Jurkat, Clone E6-1 (cell line): Measurements from ENCODE around the gene NAA25.
"Not testable (repeated sequence)": the region's sequence is repeated elsewhere in the genome, so short reads cannot be mapped to it uniquely, and the experiment has no call there.

Experiments
- DNase-seq: peaks from one replicate; pipeline ENCODE4 v3.0.0-alpha.2; 2011; ENCODE audit warnings: low read depth, low spot score
- H3K4me3 ChIP-seq: 2 replicates; pipeline ENCODE4 v1.5.1; 2011; ENCODE audit warnings: mild to moderate bottlenecking, low read length, control low read depth, moderate library complexity

NAA25 gene

DNA sequence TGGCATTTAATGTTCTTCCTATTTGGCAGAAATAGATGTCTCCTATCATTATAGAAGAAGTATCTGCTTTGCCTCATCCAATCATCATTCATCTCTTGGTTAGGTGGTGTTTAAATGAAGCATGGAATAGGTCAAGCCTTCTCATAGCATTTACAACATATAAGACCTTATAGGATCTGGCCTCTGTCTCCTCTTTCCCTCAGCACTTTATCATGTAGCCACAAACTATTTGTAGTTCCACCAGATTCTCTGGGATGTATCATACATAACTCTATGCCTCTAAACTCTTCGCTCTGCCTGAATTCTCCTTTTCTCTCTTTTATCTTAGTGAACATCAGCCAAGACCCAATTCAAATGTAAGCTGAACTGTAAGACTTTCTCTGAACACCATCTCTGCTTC, 20.7 kb downstream of the NAA25 start:
- DNase-seq: no peak
- H3K4me3 ChIP-seq: no peak overlapping the region

DNA sequence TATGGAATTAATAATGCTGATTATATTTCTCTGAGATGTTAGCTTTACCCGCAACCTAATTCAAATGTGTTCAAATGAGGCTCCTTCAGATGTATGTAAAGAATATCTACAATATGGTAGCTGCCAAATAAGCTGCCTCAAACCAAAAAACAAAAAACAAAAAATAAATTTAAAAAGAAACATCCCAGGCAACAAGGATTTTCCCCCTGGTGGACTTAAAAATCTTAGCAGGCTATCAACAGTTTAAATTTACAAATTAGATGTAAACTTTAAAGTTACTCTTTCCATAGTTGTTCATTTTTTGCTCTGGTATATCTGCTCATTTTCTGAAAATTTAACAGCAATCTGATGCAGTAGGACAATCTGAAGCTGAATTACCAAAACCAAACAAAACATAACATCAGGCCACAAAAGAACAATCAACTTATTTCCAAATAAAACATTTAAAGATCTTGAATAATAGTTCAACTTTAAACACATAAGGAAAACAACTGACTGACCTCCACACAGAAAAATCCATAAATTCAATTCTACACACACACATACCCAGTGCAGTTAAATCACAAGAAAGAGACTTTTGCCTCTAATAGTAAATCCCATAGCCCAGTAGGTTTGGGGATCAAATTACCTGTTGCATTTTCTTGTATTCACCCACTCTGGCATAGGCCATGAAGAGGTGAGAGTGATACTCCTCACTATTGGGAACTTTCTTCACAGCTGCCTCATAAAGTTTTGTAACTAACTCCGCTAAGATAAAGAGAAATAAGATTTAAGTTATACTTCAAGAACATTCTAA, 21.3 kb downstream of the NAA25 start:
- no peak for DNase-seq

DNA sequence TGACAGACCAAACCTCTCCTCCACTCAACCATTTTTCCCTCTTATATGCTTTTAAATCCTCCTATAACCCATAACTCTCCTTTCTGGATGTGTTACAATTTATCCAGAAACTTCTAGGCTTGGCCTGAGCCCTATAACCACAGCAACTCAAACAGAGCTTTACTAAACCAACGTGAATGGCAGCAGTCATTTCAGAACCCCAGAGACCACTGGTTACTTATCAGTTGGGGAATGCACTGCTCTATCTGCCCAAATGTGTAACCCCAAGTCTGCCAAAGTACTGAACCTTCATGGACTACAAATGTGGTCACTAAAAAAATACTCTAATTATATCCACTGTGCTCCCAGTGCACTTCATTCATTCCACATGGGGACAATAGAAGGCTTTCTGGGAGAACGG, 42.0 kb downstream of the NAA25 start:
- no peak for DNase-seq
- no peak overlapping the region for H3K4me3 ChIP-seq

More for the DNA sequence above, 21.3 kb downstream of the NAA25 start:
- no peak overlapping the region for H3K4me3 ChIP-seq

DNA sequence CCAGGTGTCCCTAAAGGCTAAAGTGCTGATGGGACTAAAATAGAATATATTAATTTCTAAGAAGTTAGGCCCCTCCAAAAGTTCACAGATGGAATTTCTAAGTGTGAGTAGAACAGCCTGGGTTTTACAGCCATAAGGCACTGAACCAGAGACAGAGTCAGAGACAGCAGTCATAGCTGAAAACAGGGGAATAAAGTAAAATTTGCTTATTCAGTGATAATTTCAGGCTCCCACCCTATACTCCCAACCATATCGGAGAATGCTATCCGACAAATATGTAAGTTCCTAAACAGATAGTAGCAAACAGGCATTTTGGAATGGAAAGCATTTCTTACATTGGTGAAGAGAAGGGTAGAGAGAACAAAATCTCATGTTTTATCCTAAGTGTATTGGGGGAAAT, 45.3 kb downstream of the NAA25 start:
- H3K4me3 ChIP-seq: no peak overlapping the region
- no peak for DNase-seq

DNA sequence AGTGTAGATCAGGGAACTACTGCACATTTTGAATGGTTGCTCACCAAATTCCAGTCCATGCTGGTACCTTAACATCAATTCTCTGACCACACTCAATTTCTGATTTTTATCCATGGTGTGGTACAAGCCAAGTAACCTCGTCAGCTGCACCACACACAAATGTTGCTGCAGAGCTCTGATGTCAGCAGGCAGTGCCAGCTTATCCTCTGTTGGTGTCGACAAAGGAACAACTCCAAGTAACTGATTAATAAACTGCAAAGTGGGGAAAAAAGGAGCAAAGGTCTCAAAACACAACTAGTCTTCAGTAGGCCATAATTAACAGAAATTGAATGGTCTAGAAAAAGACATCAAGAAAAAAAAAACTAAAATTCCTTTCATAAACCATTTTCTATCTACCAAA, 47.4 kb downstream of the NAA25 start:
- H3K4me3 ChIP-seq: no peak overlapping the region
- no peak for DNase-seq

DNA sequence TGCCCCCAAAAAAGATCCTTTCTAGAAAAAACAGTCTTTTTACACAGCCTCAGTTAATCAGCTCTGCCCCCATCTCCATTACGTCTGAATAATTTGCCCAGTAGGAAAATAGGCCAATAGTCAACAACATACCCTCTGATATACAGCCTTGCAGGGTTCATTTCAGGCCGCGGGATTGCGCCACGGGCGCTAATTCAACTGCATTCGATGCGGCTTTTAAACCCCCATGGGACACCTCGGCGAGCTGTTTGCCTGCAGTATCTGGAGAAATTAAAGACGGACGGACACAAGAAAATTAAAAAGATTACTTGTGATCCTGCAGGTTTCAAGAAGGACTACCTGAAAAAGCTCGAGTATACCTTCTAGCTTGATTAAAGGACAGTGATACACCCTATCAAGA, 59.2 kb downstream of the NAA25 start:
- no peak for DNase-seq
- H3K4me3 ChIP-seq: no peak overlapping the region

DNA sequence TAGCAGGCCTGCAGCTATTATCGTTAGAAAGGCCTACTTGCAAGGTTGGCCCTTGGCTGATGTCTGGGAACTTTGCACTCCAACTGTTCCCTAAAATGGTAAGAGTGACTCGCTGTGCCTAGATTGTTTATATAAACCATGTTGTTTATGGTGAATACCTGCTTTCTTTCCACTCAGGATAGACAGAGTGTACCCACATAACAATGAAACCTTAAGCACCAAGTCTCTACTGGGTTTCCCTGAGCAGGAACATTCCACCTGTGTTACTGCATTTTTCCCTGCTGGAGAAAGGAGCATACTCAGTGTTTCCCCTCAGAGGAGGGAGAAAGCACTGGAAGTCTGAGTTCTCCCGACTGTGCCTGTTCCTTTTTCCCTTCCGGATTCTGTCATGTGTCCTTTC, 62.6 kb downstream of the NAA25 start:
- no peak for DNase-seq
- H3K4me3 ChIP-seq: no peak overlapping the region

DNA sequence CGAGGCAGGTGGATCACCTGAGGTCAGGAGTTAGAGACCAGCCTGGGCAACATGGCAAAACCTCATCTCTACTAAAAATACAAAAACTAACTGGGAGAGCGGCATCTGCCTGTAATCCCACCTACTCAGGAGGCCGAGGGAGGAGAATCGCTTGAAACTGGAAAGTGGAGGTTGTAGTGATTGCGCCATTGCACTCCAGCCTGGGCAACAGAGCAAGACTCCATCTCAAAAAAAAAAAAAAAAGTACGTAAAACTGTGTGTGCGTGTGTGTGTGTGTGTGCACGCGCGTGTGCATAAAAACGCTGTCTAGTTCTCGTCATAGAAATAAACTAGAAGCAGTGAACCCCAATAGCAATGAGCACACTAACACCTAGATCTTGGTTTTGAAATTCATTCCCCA, 72.0 kb downstream of the NAA25 start:
- not testable (repeated sequence) for DNase-seq, H3K4me3 ChIP-seq

DNA sequence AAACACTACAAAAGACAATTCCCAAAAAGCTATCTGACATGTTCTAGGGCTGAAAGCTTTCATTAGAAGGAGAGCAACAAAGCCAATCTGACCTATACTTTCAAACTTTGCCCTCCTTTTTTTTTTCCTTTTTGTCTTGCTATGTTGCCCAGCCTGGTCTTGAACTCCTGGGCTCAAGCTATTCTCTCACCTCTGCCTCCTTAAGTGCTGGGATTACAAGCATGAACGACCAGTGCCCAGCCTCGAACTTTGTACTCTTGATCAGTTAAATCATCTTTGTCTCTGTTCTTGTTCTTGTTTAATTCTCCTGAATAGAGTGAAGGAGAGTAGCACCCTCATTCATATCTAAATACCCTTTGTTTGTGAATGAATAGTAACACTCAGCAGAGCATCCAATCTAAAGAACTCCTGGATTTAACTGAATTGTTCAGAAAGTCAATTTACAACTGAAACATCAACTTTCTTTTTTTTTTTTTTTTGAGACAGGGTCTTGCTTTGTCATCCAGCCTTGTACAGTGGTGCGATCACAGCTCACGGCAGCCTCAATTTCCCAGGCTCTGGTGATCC, 73.3 kb downstream of the NAA25 start:
- DNase-seq: no peak
- no peak overlapping the region for H3K4me3 ChIP-seq

DNA sequence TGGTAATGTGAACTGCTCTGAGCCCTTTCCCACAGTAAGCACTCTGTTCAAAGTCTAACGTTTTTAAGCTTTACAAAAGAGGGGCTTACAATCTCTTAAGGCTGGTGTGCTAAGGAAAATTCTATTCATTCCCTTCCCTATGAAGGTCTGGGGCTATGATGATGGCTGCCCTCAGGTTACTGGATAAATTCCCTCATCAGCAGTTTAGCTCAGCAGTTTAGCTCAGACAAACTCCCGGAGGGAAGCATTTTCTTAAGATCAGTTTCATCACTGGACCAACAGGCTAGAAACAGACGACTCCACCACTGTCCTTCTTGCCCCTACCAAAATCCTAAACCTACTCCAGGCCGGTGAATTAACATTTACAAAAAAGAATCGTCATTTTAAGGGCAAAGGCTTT, 76.3 kb downstream of the NAA25 start:
- no peak for DNase-seq
- H3K4me3 ChIP-seq: no peak overlapping the region

DNA sequence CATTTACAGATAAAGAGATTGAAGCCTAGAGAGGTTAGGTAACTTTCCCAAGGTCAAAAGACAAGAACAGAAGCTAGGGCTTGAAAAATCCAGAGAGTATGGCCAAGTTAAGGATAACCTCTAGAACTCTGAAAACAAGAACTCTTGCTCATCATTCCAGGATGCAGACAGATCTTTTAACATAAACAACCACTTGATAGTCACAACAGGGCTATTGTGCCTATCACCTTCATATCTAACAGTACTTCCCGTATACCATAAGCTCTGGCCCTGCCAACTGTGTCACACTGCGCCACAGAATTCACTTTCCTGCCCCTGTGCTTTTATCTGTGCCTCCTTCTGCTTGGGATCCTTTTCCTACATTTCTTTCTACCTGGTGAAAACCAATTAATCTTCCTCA, 77.1 kb downstream of the NAA25 start:
- no peak for DNase-seq
- H3K4me3 ChIP-seq: no peak overlapping the region

DNA sequence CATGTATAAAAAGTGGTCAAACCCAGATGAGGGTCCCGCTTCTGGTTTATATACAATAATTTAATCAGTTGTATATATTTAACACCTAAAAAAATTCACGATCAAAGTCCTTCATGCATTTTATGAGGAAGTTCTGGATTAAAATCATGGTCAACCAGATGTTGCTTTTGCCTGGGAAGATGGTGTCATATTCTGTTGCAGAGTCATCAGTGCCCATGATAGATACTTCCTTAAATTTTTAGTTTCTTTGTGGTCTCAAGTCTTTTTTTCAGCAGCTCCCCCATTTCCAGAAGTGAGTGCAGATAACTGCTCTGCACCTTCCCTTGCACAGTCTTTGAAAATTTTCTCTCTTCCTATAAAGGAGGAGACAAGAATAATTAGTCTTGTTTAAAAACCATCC, 79.3 kb downstream of the NAA25 start:
- DNase-seq: no peak
- no peak overlapping the region for H3K4me3 ChIP-seq

DNA sequence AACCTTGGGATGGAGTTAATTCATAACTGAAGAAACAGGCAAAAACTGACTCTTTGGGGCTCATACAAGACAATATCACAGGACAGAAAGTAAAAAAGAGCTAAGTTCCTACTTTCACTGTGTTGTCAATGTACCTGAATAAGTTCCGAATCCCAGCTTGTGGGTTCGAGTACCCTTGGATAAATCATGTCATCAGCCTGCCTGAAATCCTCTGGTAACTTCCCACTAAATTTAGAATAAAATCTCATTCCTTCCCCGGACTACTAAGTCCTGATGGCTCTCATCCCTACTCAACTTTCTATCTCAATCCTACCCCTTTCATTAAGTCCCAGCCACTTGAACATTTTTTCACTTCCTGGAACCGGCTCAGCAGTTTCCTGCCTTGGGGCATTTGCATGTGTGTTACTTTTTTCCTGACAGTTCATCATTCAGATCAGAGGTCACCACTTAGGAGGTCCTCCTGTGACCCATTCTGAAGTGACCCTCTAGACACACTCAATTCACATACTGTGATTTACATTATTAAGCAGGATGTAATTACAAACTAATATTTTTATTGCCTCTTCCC, 82.7 kb downstream of the NAA25 start:
- no peak overlapping the region for H3K4me3 ChIP-seq
- DNase-seq: no peak

DNA sequence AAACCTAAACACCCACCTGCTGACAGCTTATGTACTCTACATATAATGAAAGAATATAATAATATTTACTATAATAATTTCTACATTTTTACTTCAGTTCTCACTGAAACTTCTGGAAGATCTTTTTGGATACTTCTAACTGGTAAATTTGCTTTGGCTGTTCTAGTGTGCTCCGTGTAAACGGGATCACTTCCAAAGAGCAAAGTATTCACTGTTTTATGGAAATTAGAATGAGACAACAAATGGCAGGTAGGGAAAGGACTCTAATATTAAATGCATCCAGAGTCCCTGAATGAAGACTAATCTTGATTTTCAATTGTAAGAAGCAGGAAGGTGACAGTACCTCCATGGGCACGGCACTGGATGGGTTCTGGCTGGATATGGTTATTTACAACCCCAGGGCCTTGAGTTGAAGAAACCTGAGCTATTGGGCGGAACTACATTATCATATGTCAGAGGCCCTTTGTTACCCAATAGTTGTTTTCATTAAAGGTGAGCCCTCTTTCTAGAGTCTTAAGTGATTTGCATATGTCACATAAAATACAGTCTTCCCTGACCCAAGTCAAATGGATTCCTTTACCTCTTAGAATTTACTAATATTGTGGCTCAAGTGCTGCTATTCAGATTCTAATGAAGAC, 84.7 kb downstream of the NAA25 start:
- no peak for DNase-seq
- H3K4me3 ChIP-seq: no peak overlapping the region

DNA sequence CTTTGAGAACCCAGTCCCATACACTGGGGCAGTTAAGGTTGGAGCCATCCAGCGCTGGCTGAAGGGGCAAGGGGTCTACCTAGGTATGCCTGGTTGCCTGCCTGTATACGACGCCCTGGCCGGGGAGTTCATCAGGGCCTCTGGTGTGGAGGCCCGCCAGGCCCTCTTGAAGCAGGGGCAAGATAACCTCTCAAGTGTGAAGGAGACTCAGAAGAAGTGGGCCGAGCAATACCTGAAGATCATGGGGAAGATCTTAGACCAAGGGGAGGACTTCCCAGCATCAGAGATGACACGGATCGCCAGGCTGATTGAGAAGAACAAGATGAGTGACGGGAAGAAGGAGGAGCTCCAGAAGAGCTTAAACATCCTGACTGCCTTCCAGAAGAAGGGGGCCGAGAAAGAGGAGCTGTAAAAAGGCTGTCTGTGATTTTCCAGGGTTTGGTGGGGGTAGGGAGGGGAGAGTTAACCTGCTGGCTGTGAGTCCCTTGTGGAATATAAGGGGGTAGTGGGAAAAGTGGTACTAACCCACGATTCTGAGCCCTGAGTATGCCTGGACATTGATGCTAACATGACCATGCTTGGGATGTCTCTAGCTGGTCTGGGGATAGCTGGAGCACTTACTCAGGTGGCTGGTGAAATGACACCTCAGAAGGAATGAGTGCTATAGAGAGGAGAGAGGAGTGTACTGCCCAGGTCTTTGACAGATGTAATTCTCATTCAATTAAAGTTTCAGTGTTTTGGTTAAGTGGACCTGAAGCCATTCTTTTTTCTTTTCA, 86.2 kb downstream of the NAA25 start:
- no peak for DNase-seq
- no peak overlapping the region for H3K4me3 ChIP-seq

DNA sequence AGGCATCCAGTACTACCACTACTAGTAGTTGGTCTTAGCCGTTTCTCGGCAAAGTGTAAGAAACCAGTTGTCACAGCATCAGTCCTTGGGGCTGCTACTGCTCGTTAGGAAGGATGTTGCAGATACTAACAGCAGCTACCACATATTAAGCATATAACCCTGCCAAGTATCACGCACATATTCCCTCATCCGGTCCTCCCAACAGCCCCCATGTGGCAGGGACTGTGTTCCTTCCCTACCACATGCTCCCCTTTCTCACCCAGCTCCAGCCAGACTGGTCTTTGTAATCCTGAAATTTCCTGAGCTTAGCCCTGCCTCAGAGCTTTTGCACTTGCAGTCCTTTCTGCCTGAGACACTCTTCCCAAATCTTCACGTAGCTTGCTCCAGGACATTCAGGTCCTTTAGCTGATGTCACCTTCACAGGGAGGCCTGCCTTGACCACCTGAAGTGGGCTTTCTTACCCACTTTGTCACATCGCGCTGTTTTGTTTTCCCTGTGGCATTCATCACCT, 87.6 kb downstream of the NAA25 start:
- no peak for DNase-seq
- H3K4me3 ChIP-seq: no peak overlapping the region

DNA sequence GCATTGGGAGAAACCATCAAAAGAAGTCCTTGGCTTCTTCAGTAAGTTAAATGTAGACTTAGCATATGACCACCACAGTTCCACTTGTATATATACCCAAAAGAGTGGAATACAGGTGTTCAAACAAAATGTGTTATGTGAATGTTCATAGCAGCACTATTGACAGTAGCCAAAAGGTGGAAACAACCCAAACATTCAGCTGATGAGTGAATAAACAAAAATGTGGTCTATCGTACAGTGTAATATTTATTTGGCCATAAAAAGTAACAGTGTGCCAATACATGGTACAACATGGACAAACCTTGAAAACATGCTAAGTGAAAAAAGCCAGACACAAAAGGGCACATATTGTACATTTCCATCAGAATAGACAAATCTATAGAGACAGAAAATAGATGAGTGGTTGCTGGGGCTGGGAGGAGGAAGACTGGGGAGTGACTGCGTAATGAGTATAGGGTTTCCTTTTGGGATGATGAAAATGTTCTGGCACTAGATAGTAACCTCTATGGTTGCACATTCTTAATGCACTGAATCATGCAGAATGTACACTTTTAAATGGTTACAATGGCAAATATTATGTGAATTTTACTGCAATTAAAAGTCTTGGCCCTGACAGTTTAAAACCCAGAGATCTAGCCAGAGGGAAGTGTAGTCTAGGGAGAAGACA, 89.9 kb downstream of the NAA25 start:
- no peak overlapping the region for H3K4me3 ChIP-seq
- no peak for DNase-seq

DNA sequence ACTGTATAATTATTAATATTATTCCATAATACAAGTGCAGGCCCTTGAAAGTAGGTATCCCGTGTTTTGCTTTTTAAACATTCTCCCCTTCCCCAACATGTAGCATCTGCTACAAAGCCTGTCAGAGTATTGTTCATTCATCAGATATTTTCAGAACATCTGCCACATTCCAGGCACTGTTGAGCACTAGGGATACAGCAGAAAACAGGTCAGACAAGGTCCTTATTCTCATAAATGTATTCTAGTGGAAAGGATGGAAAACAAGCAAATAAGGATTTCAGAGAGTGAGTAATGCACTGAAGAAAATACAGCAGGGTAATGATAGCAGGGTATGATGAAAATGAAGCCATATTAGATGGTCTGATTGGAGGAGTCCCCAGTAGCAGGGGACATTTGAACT, 91.5 kb downstream of the NAA25 start:
- no peak overlapping the region for H3K4me3 ChIP-seq
- DNase-seq: no peak

DNA sequence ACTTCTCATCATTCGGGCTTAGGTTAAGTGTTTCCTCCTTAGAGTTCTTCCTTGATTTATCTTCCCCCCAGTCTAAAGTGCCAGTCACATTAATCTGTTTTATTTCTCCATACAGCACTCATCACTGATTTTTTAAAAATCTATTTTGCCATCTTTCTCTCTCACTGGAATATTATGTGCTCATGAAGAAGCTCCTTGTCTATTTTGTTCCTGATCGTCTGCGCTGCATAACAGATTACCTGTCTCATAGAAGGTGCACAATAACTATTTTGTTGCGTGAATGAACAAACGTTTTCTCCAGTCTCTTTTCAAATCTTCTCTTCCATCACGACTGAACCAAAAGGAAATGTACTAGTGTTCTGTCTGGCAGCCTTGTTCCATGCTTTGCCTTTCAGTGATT, 92.6 kb downstream of the NAA25 start:
- no peak overlapping the region for H3K4me3 ChIP-seq
- no peak for DNase-seq
